Measurements from ENCODE around the gene PMEPA1. TPM values are rescaled to one million over a fixed set of nuclear protein-coding genes. Genes with fewer than 3 reads are reported as not detected.

PMEPA1 gene
- total RNA-seq, 1 donor from 2014 or later = 151 TPM

- Mint-ChIP-seq H3K27me3 (ENCODE audit: low read depth) (no peaks in the 10 kb centered on the region), H3K36me3 (ENCODE audit: low read depth) (peaks cover 4% of the 10 kb centered on the region), H3K9me3 (ENCODE audit: low read depth) (no peaks in the 10 kb centered on the region), H3K4me1 (ENCODE audit: low read depth) (peaks cover 94% of the 10 kb centered on the region), H3K4me3 (ENCODE audit: unreplicated experiment) (no peak overlapping the region), H3K27ac (ENCODE audit: unreplicated experiment) (peak overlapping the region; percentile 54)
- TF ChIP-seq, protein P1, sequence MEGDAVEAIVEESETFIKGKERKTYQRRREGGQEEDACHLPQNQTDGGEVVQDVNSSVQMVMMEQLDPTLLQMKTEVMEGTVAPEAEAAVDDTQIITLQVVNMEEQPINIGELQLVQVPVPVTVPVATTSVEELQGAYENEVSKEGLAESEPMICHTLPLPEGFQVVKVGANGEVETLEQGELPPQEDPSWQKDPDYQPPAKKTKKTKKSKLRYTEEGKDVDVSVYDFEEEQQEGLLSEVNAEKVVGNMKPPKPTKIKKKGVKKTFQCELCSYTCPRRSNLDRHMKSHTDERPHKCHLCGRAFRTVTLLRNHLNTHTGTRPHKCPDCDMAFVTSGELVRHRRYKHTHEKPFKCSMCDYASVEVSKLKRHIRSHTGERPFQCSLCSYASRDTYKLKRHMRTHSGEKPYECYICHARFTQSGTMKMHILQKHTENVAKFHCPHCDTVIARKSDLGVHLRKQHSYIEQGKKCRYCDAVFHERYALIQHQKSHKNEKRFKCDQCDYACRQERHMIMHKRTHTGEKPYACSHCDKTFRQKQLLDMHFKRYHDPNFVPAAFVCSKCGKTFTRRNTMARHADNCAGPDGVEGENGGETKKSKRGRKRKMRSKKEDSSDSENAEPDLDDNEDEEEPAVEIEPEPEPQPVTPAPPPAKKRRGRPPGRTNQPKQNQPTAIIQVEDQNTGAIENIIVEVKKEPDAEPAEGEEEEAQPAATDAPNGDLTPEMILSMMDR (IDR thresholded peaks at IDR 0.05) = no peak
- DNase-seq (ENCODE audit: low spot score) = no peak
Observed at GRCh38 chr20:57702091-57702490, 7.7 kb downstream of the PMEPA1 start.

DNA sequence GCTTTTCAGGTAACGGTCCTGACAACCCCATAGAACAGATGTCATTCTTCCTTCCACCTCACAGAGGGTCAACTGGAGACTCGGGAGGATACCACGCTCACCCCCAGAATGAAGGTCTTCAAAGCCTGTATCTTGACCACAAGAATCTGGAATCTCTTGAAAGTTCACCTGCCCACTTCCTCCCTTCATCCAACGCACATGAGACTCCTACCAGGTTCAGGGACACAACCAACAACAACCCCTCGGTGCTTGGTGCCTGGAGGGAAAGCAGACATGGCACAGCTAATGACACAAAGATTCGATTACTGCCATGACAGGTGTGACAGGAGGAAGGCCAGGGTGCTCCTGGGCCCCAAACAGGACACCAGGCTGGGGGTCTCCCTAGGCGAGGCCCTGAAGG, 8.2 kb downstream of the PMEPA1 start:
- no peak for DNase-seq (ENCODE audit: low spot score)
- no peak overlapping the region for H3K4me3 Mint-ChIP-seq (ENCODE audit: unreplicated experiment)

GRCh38 chr20:57701090-57701489, 8.7 kb downstream of the PMEPA1 start:
- no peaks in the 10 kb centered on the region for H3K9me3 Mint-ChIP-seq (ENCODE audit: low read depth)
- H3K27ac Mint-ChIP-seq (ENCODE audit: unreplicated experiment) = no peak overlapping the region
- H3K36me3 Mint-ChIP-seq (ENCODE audit: low read depth) = peaks cover 4% of the 10 kb centered on the region
- no peak overlapping the region for H3K4me3 Mint-ChIP-seq (ENCODE audit: unreplicated experiment)
- H3K27me3 Mint-ChIP-seq (ENCODE audit: low read depth) = no peaks in the 10 kb centered on the region
- H3K4me1 Mint-ChIP-seq (ENCODE audit: low read depth) = peaks cover 94% of the 10 kb centered on the region
- no peak for DNase-seq (ENCODE audit: low spot score)
- TF ChIP-seq, protein P1 (IDR thresholded peaks at IDR 0.05) = no peak

More for the DNA sequence above, 8.2 kb downstream of the PMEPA1 start:
- Mint-ChIP-seq H3K27me3 (ENCODE audit: low read depth) (no peaks in the 10 kb centered on the region), H3K4me1 (ENCODE audit: low read depth) (peaks cover 94% of the 10 kb centered on the region), H3K27ac (ENCODE audit: unreplicated experiment) (peak overlapping the region; percentile 54), H3K9me3 (ENCODE audit: low read depth) (no peaks in the 10 kb centered on the region), H3K36me3 (ENCODE audit: low read depth) (peaks cover 4% of the 10 kb centered on the region)
- TF ChIP-seq, protein P1 (IDR thresholded peaks at IDR 0.05) = no peak

- Mint-ChIP-seq H3K4me1 (ENCODE audit: low read depth) (peaks cover 92% of the 10 kb centered on the region), H3K9me3 (ENCODE audit: low read depth) (no peaks in the 10 kb centered on the region), H3K36me3 (ENCODE audit: low read depth) (peaks cover 2% of the 10 kb centered on the region), H3K27me3 (ENCODE audit: low read depth) (no peaks in the 10 kb centered on the region), H3K27ac (ENCODE audit: unreplicated experiment) (peak overlapping the region; percentile 91), H3K4me3 (ENCODE audit: unreplicated experiment) (peak overlapping the region; percentile 28)
- DNase-seq (ENCODE audit: low spot score) = no peak
- TF ChIP-seq, protein P1 (IDR thresholded peaks at IDR 0.05) = no peak
Observed at GRCh38 chr20:57699395-57699794, 10.4 kb downstream of the PMEPA1 start.

- peak overlapping the region; percentile 91 for H3K27ac Mint-ChIP-seq (ENCODE audit: unreplicated experiment)
- H3K36me3 Mint-ChIP-seq (ENCODE audit: low read depth) = peaks cover 2% of the 10 kb centered on the region
- H3K4me3 Mint-ChIP-seq (ENCODE audit: unreplicated experiment) = peak overlapping the region; percentile 28
- no peaks in the 10 kb centered on the region for H3K27me3 Mint-ChIP-seq (ENCODE audit: low read depth)
- DNase-seq (ENCODE audit: low spot score) = no peak
- TF ChIP-seq, protein P1 (IDR thresholded peaks at IDR 0.05) = no peak
- H3K9me3 Mint-ChIP-seq (ENCODE audit: low read depth) = no peaks in the 10 kb centered on the region
- peaks cover 92% of the 10 kb centered on the region for H3K4me1 Mint-ChIP-seq (ENCODE audit: low read depth)
Observed at GRCh38 chr20:57698867-57699275, 10.9 kb downstream of the PMEPA1 start.
